NOMO-1 treated with dmso at 0.1 percent for 144 hours (cell line): ENCODE data around the gene ZSWIM4.

Experiments used
- DNase-seq: peaks from one replicate; lab custom pipeline; 2025; ENCODE audit not compliant: unreplicated experiment; lab: John Stamatoyannopoulos, UW

The ZSWIM4 gene

GRCh38 chr19:13831537-13832467 is 36.6 kb downstream of the ZSWIM4 start:
- no peak for DNase-seq

DNA sequence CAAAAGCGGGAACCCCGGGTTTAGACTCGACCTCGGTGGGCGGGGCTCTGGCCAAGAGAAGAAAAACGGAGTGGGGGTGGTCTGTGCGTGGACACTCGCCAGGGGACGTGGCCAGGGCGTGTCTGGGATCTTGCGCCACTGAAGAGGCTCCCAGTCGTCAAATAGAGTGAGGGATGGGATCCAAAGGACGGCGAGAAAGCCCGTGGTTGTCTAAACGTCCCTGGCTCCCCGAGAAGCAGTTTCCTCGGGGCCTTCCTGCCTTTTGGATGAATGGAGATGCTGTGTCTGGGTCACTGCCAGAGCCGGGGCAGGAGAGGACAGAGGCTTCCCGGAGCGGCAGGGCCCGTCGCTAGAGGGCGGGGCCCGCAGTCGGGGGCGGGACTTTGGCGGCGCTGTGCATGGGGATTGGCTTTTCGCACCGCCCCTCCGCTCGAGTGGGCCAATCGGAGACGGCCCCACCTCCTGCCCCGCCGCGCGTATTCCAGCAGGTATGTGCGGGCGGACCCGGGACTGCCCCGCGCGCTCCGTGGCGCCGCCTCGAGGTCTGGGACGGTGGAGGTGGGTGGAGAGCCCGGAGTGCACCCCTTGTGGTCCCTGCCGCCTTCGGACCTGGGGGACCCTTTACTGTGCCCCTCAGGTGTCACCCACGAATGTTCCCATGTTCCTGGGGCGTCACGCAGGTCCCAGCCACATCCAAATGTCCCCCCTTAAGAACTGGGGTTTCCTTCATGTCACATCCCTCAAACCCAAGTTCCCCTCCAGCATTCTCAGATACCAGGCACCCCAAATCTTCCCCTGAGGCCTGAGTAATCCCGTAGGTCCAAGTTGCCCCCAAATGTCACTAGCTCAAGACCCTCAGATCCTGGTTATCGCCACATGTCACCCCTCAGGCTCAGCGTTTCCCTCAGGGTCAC is 38.3 kb downstream of the ZSWIM4 start:
- DNase-seq, result peak; percentile 72

- DNase-seq, result no peak
Observed at GRCh38 chr19:13834244-13835069, 39.2 kb downstream of the ZSWIM4 start.

GRCh38 chr19:13835791-13836723 is 40.8 kb downstream of the ZSWIM4 start:
- peak; percentile 96 for DNase-seq

DNA sequence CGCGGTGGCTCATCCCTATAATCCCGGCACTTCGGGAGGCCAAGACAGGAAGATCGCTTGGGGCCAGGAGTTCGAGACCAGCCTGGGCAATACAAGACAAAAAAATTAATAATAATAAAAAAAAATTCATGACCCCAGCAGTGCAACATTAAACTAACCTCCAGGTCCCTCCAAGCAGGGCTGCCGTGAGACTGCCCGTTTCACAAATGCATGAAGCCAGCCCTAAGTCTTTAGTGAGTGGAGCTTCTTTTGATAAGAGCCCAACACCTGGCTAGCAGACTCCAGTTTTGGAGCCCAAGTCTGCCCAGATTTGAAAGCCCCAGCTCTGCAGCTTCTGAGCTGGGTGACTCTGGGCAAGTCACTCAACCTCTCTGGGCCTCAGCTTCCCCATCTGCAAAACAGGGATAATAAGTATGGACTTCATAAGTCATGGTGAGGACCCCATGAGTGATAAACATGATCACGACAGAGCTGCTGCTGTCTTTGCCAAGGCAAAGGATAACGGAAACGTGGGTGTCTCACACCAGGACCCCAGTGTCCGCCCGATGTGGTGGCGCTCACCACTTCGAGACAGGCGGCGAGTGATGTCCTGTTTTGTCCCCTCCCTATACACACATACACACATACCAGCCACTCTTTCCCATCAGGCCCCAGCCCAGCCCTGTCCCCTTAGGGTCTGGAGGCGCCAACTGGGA is 43.3 kb downstream of the ZSWIM4 start:
- no peak for DNase-seq

- peak; percentile 81 for DNase-seq
Observed at GRCh38 chr19:13839130-13839937, 44.1 kb downstream of the ZSWIM4 start.

- no peak for DNase-seq
Observed at GRCh38 chr19:13839938-13840304, 44.7 kb downstream of the ZSWIM4 start.

- no peak for DNase-seq
Observed at GRCh38 chr19:13840305-13841085, 45.3 kb downstream of the ZSWIM4 start.

- no peak for DNase-seq
Observed at GRCh38 chr19:13841086-13841961, 46.1 kb downstream of the ZSWIM4 start.

DNA sequence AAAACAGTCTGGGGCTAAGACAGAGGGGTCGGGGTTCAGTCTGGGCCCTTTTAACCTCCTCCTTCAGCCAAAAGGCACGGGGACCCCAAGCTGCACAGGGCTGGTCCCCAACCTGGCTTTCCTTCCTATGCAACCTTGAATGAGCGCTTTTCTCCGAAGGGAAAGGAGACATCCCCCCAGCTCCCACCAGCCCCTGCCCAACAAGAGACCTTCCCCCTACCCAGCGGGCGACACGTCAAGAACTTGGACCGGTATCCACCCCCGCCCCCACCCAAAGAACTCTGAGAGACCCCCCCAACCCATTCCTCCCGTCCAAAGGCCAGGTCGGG is 46.7 kb downstream of the ZSWIM4 start:
- DNase-seq, result no peak

DNA sequence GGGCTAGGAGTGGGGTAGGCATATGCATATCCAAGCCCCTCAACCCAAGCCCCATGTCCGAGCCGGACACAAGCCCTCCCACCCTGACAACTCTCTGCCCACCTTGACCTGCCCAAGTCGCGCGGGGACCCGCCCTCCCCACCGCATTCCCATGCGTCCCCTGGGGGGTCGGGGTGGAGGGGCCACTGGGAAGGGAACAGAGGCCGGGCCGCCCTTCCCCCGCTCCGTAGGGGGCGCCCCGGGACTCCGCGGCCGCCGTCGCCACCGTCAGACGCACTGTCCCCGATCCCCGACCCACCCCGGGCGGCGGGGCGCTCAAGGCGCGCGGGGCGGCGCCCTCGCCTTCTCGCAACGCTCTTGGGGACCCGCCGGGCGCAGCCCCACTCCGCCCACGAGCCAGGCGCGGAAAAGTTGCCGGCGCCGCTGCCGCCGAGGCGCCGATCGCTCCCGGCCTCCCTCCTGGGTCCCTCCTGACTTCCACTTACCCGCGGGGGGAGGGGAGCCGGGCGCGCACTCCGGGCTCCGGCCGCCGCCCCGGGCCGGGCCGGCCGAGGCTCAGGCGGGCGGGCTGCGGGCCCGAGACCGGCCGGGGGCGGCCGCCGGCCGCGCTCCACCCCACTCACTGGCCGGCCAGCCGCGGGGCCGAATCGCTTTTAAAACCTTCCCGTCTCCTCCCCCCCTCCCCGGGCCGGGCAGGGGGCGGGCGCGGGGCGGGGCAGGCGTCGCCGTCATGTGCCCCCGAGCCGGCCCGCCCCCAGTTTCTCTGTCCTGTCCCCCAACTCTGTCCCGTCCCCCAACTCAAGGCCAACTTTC is 47.3 kb downstream of the ZSWIM4 start:
- peak; percentile 43 for DNase-seq

DNA sequence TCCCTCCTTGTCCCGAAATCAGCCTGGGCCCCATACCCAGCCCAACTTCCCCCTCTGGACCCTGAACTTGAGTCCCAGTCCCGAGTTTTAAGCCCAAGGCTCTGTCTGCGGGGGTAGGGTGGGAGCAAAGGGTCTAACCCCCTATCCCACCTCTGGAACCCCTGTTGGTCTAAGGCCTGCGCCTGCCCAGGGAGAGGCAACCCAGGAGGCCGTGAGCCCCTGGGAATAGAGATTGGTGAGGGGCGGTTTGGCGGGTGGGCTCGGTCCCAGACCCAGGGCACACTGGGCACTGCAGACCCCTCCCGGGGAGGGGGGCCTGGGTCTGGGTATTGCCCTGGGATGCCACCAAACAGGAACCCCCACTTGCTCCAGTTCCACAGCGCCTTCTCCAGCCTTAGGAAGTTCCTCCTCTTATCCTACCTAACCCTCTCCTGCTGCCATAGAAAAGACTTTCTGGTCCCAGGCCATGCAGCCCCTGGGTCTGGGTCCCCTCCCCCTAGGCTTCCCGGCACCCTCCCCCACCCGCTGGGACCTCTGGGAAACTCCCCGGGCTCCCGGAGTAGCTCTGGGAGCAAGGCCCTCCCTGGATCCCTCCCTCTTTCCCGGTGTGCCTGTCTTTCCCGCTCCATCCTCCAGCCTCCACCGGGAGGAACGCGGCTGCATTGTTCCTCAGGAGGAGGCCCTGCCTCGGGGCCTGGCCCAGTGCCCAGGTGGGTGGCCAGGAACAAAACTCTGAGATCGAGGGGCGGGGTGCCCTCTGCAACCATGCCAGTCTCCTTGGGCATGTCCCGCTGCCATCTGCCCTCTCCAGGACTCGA is 48.1 kb downstream of the ZSWIM4 start:
- DNase-seq, result no peak

GRCh38 chr19:13844130-13844631 is 48.9 kb downstream of the ZSWIM4 start:
- DNase-seq, result no peak

DNA sequence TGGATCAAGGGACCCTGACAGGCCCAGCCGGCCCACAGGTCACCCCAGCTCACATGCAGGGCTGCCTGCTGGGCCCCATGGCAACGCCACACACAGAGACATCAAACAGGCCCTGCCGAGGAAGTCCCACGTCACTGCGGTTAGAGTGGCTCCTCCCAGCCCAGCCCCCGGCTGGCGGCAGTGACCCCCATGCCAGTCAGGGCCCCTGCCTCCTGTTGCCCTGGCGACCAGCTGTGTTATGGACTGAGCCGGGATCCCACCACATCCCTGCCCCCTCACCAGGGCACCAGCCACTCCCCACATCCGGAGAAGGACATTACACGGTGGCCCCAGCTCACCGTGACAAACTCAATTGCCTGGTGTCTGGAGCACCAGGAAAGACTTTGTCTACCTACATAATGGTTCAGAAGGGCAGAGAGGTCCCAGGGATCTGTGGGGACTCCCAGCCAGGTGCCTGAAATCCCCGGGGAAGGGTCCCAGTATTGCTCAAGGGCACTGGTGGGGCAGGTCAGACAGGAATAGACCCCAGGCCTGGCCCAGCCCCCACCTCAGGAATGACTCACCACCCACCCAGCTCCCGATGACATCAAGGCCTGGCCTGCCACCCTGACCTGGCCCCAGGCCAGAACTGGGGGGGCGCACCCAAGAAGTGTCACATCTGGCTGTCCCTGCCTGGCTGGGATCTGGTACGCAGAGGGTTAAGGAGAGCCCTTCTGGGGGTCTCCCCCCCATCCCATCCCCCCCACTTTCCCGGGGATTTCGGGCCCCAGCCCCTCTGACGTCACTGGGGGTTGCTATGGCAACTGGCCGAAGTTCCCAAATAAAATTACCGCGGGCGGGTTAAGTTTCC is 51.5 kb downstream of the ZSWIM4 start:
- peak; percentile 85 for DNase-seq
